A673 (cell line): ENCODE measurements around the gene RALGPS1. TPM values are rescaled to one million over a fixed set of nuclear protein-coding genes. Genes with fewer than 3 reads are reported as not detected.

Experiments
- BruUV-seq: library from RNA; stranded (reverse); fragments of 400-500 nt; replicated peaks from 2 replicates; lab custom pipeline; 2021; lab: Mats Ljungman, UMichigan
- CTCF ChIA-PET: fragments of 300-600 bp; sonication (Branson Sonifier 250); formaldehyde crosslinking; loops from one replicate; lab custom pipeline; 2022; ENCODE audit warnings: antibody characterized with exemption; lab: Charles Lee
- POLR2A ChIA-PET: fragments of 300-600 bp; sonication (Branson Sonifier 250); formaldehyde crosslinking; loops from one replicate; lab custom pipeline; 2022; ENCODE audit warnings: antibody characterized with exemption; ENCODE audit not compliant: low non-redundant PET; lab: Charles Lee
- DNase-seq: peaks from one replicate; pipeline ENCODE4 v3.0.0-alpha.2; 2015; ENCODE audit warnings: low spot score
- H3K27ac ChIP-seq: fragments of 200-600 bp; sonication (generic); 2 replicates; pipeline ENCODE4 v1.5.1; 2016; ENCODE audit warnings: mixed run types, low read depth, mild to moderate bottlenecking, mixed read lengths, antibody characterized with exemption, low read length; ENCODE audit not compliant: poor library complexity, severe bottlenecking
- H3K27me3 ChIP-seq: fragments of 200-600 bp; sonication (generic); replicated peaks from 2 replicates; pipeline ENCODE4 v1.6.1; 2017; ENCODE audit warnings: mixed run types, low read depth, mild to moderate bottlenecking, mixed read lengths, antibody characterized with exemption, low read length; ENCODE audit not compliant: insufficient read depth, poor library complexity
- H3K36me3 ChIP-seq: fragments of 200-600 bp; sonication (generic); 2 replicates; pipeline ENCODE4 v1.6.1; 2016; ENCODE audit warnings: mixed run types, mild to moderate bottlenecking, mixed read lengths, antibody characterized with exemption, low read length; ENCODE audit not compliant: insufficient read depth, poor library complexity, severe bottlenecking
- H3K4me1 ChIP-seq: fragments of 200-600 bp; sonication (generic); 2 replicates; pipeline ENCODE4 v1.6.1; 2017; ENCODE audit warnings: mixed run types, mild to moderate bottlenecking, mixed read lengths, antibody characterized with exemption, low read length; ENCODE audit not compliant: insufficient read depth, poor library complexity, severe bottlenecking
- H3K4me3 ChIP-seq: fragments of 200-600 bp; sonication (generic); 2 replicates; pipeline ENCODE4 v1.5.1; 2016; ENCODE audit warnings: low read depth, mixed run types, mild to moderate bottlenecking, mixed read lengths, low read length; ENCODE audit not compliant: poor library complexity, severe bottlenecking
- H3K9me3 ChIP-seq: fragments of 200-600 bp; sonication (generic); 2 replicates; pipeline ENCODE4 v1.6.1; 2016; ENCODE audit warnings: mixed run types, low read depth, mild to moderate bottlenecking, mixed read lengths, antibody characterized with exemption, low read length; ENCODE audit not compliant: poor library complexity, severe bottlenecking
- CTCF ChIP-seq: fragments of 300-800, 200-600 bp; sonication (generic); conservative IDR thresholded peaks from 2 replicates; pipeline ENCODE4 v1.5.1; 2017; ENCODE audit warnings: low read depth, mild to moderate bottlenecking, antibody characterized with exemption, low read length, moderate library complexity, mixed read lengths
- EZH2 ChIP-seq: fragments of 200-600 bp; sonication (generic); IDR thresholded peaks from 2 replicates; pipeline ENCODE4 v1.6.1; 2017; ENCODE audit warnings: borderline replicate concordance, low read depth, mild to moderate bottlenecking, mixed read lengths, antibody characterized with exemption, low read length; ENCODE audit not compliant: poor library complexity, severe bottlenecking
- intact Hi-C: fragments of 100-400 bp; cut with micrococcal nuclease; formaldehyde crosslinking; loops from one replicate; pipeline ENCODE4 v1.10.0; 2022; ENCODE audit not compliant: unreplicated experiment
- total RNA-seq: library from RNA; stranded (reverse); gene quantifications from 2 replicates; pipeline ENCODE4 v1.2.3, GENCODE V29; 2021

Gene RALGPS1
- total RNA-seq, 1 experiment from 2014 or later = 3.9 TPM

GRCh38 chr9:127219520-127219919, 304.9 kb downstream of the RALGPS1 start:
- Histone ChIP-seq H3K4me3 (no peak overlapping the region), H3K4me1 (peaks cover 5% of the 10 kb centered on the region), H3K36me3 (no peaks in the 10 kb centered on the region), H3K27ac (no peak overlapping the region), H3K27me3 (no peaks in the 10 kb centered on the region), H3K9me3 (no peaks in the 10 kb centered on the region)
- CTCF ChIA-PET = no interaction called here
- intact Hi-C loops = no loop called here
- TF ChIP-seq EZH2 (no peak), CTCF (no peak)
- BruUV-seq = no TSS peak
- no peak for DNase-seq
- POLR2A ChIA-PET = no interaction called here

GRCh38 chr9:127221695-127222094, 307.1 kb downstream of the RALGPS1 start:
- H3K4me3 ChIP-seq = no peak overlapping the region
- no peak overlapping the region for H3K27ac ChIP-seq
- intact Hi-C loops = no loop called here
- H3K4me1 ChIP-seq = peaks cover 10% of the 10 kb centered on the region
- no peak for TF ChIP-seq CTCF
- TF ChIP-seq EZH2 = no peak
- H3K36me3 ChIP-seq = no peaks in the 10 kb centered on the region
- POLR2A ChIA-PET = no interaction called here
- no peaks in the 10 kb centered on the region for H3K27me3 ChIP-seq
- H3K9me3 ChIP-seq = no peaks in the 10 kb centered on the region
- CTCF ChIA-PET = no interaction called here
- DNase-seq = no peak
- BruUV-seq = no TSS peak

GRCh38 chr9:127222388-127223095, 308.0 kb downstream of the RALGPS1 start:
- H3K27me3 ChIP-seq = no peaks in the 10 kb centered on the region
- H3K27ac ChIP-seq = no peak overlapping the region
- TF ChIP-seq EZH2 (no peak), CTCF (no peak)
- ChIA-PET CTCF (no interaction called here), POLR2A (no interaction called here)
- H3K36me3 ChIP-seq = no peaks in the 10 kb centered on the region
- no peak overlapping the region for H3K4me3 ChIP-seq
- no TSS peak for BruUV-seq
- DNase-seq = no peak
- intact Hi-C loops = no loop called here
- no peaks in the 10 kb centered on the region for H3K9me3 ChIP-seq
- H3K4me1 ChIP-seq = peaks cover 10% of the 10 kb centered on the region
